A549 (cell line): ENCODE data around the gene SPAG17. TPM values are rescaled to one million over a fixed set of nuclear protein-coding genes. Genes with fewer than 3 reads are reported as not detected.

ENCODE experiments used
- ATAC-seq, 2 experiments: fragments of 200-7000 bp in 1 of 2; fragments of >200 bp in 1 of 2; cut with Nextera tagmentation in 1 of 2; cut with Tn5 transposase in 1 of 2; 3 replicates each; pipeline versions ENCODE4 v1.8.0 to v1.9.1; 2018 to 2020; ENCODE audit warnings: mild to moderate bottlenecking in 1 of 2, moderate library complexity in 1 of 2
- CTCF ChIA-PET: fragments of 300-600 bp; sonication (Branson Sonifier 250); formaldehyde crosslinking; extraction: SDS; loops from one replicate; lab custom pipeline; 2021; ENCODE audit warnings: antibody characterized with exemption, inconsistent platforms; lab: Yijun Ruan, JAX
- POLR2A ChIA-PET: fragments of 350-600 bp; formaldehyde crosslinking; extraction: SDS; loops from one replicate; lab custom pipeline; 2021; ENCODE audit warnings: antibody characterized with exemption, inconsistent platforms; lab: Yijun Ruan, JAX
- DNase-seq, 2 experiments: peaks; one replicate each; pipeline versions ENCODE4 v3.0.0 to v3.0.0-alpha.2; 2011 to 2016; ENCODE audit warnings: low read depth in 1 of 2, low spot score in 1 of 2
- FAIRE-seq: peaks from 2 replicates; lab custom pipeline; 2011; peaks lifted over from hg19 to GRCh38; lab: Jason Lieb, UNC
- H3K27ac ChIP-seq, 2 experiments: fragments of >200 bp; sonication (Bioruptor Twin); formaldehyde crosslinking; 3 replicates each; pipeline ENCODE4 v1.5.1; 2016 to 2017
- H3K4me1 ChIP-seq: fragments of >200 bp; sonication (Bioruptor Twin); formaldehyde crosslinking; 3 replicates; pipeline ENCODE4 v1.6.1; 2016
- H3K4me2 ChIP-seq: fragments of >200 bp; sonication (Bioruptor Twin); formaldehyde crosslinking; 3 replicates; pipeline ENCODE4 v1.6.1; 2016
- H3K4me3 ChIP-seq: fragments of >200 bp; sonication (Bioruptor Twin); formaldehyde crosslinking; 3 replicates; pipeline ENCODE4 v1.5.1; 2016
- H3K9me3 ChIP-seq: fragments of >200 bp; sonication (Bioruptor Twin); formaldehyde crosslinking; 3 replicates; pipeline ENCODE4 v1.6.1; 2016
- BCL3 ChIP-seq: fragments of >200 bp; sonication (Bioruptor Twin); formaldehyde crosslinking; IDR thresholded peaks from 3 replicates; pipeline ENCODE4 v1.6.1; 2016
- CEBPB ChIP-seq, 2 experiments: fragments of >200 bp in 1 of 2; sonication (Bioruptor Twin) in 1 of 2; formaldehyde crosslinking in 1 of 2; IDR thresholded peaks; 2 replicates each; pipeline ENCODE4 v1.6.1; 2012 to 2016
- JUNB ChIP-seq: fragments of >200 bp; sonication (Bioruptor Twin); formaldehyde crosslinking; IDR thresholded peaks from 2 replicates; pipeline ENCODE4 v1.6.1; 2016
- KDM1A ChIP-seq: fragments of 200-600 bp; sonication (generic); IDR thresholded peaks from 2 replicates; pipeline ENCODE4 v1.6.1; 2016; ENCODE audit warnings: low read depth, mild to moderate bottlenecking
- KDM5A ChIP-seq: fragments of 200-600 bp; sonication (generic); IDR thresholded peaks from 2 replicates; pipeline ENCODE4 v1.6.1; 2016; ENCODE audit warnings: antibody characterized with exemption, mild to moderate bottlenecking
- MAFK ChIP-seq: fragments of 450-650 bp; IDR thresholded peaks from 2 replicates; pipeline ENCODE4 v1.6.1; 2014; ENCODE audit not compliant: partially characterized antibody
- MYC ChIP-seq: IDR thresholded peaks from 2 replicates; pipeline ENCODE4 v1.6.1; 2012; ENCODE audit warnings: mild to moderate bottlenecking, inconsistent platforms, low read length, improper control_type of control experiment, borderline replicate concordance
- NFE2L2 ChIP-seq: fragments of 150-350 bp; conservative IDR thresholded peaks from 2 replicates; pipeline ENCODE4 v1.6.1; 2014; ENCODE audit warnings: low read length
- NPAS2 ChIP-seq: fragments of 250-450 bp; sonication (Bioruptor Pico); IDR thresholded peaks from 2 replicates; pipeline ENCODE4 v1.8.0; 2022; ENCODE audit warnings: mild to moderate bottlenecking, moderate library complexity, borderline replicate concordance
- NR3C1 ChIP-seq: fragments of >200 bp; sonication (Bioruptor Twin); formaldehyde crosslinking; IDR thresholded peaks from 3 replicates; pipeline ENCODE4 v1.6.1; 2017
- POLR2A ChIP-seq: IDR thresholded peaks from 2 replicates; pipeline ENCODE4 v1.6.1; 2012; ENCODE audit warnings: mild to moderate bottlenecking, low read length
- REST ChIP-seq: fragments of 200-600 bp; sonication (generic); IDR thresholded peaks from 2 replicates; pipeline ENCODE4 v1.6.1; 2016; ENCODE audit warnings: antibody characterized with exemption, mild to moderate bottlenecking, moderate library complexity
- RFX5 ChIP-seq: fragments of 450-650 bp; IDR thresholded peaks from 2 replicates; pipeline ENCODE4 v1.7.1; 2014; ENCODE audit warnings: antibody characterized with exemption, mild to moderate bottlenecking, moderate library complexity
- RNF2 ChIP-seq: fragments of 200-600 bp; sonication (generic); IDR thresholded peaks from 2 replicates; pipeline ENCODE4 v1.6.1; 2016; ENCODE audit warnings: low read depth, mild to moderate bottlenecking, antibody characterized with exemption, moderate library complexity, borderline replicate concordance
- SREBF2 ChIP-seq: fragments of 450-650 bp; IDR thresholded peaks from 2 replicates; pipeline ENCODE4 v1.6.1; 2014; ENCODE audit warnings: mild to moderate bottlenecking, moderate library complexity
- TP53 ChIP-seq: fragments of 250-450 bp; sonication (Bioruptor Pico); IDR thresholded peaks from 2 replicates; pipeline ENCODE4 v1.5.0; 2021; ENCODE audit warnings: mild to moderate bottlenecking, moderate library complexity
- ZFP36 ChIP-seq: fragments of 450-650 bp; IDR thresholded peaks from 2 replicates; pipeline ENCODE4 v1.6.1; 2014; ENCODE audit warnings: borderline replicate concordance; ENCODE audit not compliant: partially characterized antibody
- WGBS: methylation state at CpG from one replicate; pipeline ENCODE4 v1.1.6; 2017; ENCODE audit errors: missing lambda C conversion rate; 5-methylcytosine and 5-hydroxymethylcytosine counted together
- polyA plus RNA-seq, 4 experiments: library from polyadenylated mRNA; depleted of rRNA in 3 of 4; stranded (reverse); fragments of >200 nt; fragmentation: RNase III in 1 of 4; extraction: RNeasy Plus Mini Kit Qiagen cat#74134 plus additional on column Dnase treatment in 1 of 4; gene quantifications; 2 replicates in 3 of 4; 3 replicates in 1 of 4; pipeline ENCODE4 v1.2.3, GENCODE V29; 2011 to 2017
- TF ChIP-seq, protein P1 (sequence below): IDR thresholded peaks from 2 replicates; pipeline ENCODE4 v1.6.1; 2012; ENCODE audit warnings: low read depth, borderline replicate concordance

SPAG17 gene
- polyA plus RNA-seq, 2 of the 4 experiments (the other 2 are of a cell fraction) = 0.13 TPM; not detected in 1

DNA sequence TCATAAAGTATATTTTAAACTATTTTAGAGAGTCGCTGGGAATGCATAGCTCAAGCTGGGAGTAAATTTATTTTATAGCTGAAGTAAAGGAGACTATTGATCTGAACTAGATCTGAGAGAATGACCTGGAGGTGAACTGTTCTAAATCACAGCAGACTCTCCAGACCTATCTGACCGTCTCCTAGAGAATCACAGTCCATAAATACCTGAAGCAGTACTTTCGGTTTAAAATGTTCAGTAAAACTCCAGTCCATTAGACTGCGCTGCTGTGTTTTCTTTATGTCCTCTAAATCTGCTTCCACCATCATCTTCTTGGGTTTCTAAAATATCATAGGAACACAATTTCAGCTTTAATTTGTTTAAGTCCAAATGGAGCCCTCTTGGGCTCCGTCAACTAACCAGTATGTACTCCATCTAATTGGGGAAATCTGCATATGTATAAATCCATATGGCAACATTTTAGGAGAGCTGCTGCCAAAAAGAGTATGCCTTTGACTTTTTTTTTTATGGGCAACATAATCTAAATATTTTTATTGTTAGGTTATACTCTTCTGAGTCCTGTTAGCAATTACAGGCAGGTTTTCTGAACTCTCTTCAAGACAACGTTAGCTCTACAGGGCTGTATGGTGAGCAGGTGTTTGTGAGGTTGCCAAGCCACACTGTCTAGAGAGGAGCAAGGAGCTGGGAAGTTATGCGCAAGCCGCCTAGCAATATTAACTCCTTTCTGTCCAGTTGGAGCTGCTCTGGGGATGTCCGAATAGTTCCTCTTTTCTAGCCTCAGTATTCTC is 111.2 kb downstream of the SPAG17 start:
- POLR2A ChIA-PET = no interaction called here
- Histone ChIP-seq H3K4me3 (no peak overlapping the region), H3K4me2 (no peak overlapping the region), H3K9me3 (no peaks in the 10 kb centered on the region), H3K27ac (no peak overlapping the region), H3K4me1 (no peaks in the 10 kb centered on the region)
- FAIRE-seq = no peak
- CTCF ChIA-PET = no interaction called here
- ATAC-seq = no peak
- TF ChIP-seq NR3C1 (no peak), RFX5 (no peak), ZFP36 (no peak), POLR2A (no peak), TP53 (CRISPR knock-in tag) (no peak), KDM5A (no peak), NPAS2 (CRISPR knock-in tag) (no peak), REST (no peak), MYC (no peak), NFE2L2 (no peak)
- TF ChIP-seq, protein P1, sequence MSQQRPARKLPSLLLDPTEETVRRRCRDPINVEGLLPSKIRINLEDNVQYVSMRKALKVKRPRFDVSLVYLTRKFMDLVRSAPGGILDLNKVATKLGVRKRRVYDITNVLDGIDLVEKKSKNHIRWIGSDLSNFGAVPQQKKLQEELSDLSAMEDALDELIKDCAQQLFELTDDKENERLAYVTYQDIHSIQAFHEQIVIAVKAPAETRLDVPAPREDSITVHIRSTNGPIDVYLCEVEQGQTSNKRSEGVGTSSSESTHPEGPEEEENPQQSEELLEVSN = no peak
- DNase-seq = no peak
- WGBS = 58% methylated on average over 9 of the region's 9 CpGs

DNA sequence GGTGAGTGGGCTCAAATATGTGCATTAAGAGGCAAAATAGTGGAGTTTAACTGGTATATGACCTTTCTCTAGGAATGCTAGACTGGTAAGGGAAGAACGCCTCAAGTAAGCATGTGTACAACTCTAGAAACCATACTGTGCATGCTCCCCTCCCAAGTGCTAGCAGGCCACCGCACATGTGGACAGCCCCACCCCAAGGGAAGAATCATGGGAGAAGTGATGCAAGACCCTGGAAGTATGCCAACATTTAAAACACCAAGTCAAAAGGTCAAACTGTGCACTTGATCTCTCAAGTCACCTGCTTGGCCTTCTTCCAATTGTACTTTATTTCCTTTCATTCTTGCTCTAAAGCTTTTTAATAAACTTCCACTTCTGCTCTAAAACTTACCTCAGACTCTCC is 135.0 kb downstream of the SPAG17 start:
- ATAC-seq (no peak), DNase-seq (no peak), FAIRE-seq (no peak)
- ChIA-PET POLR2A (no interaction called here), CTCF (no interaction called here)
- Histone ChIP-seq H3K4me2 (no peak overlapping the region), H3K27ac (no peak overlapping the region), H3K4me1 (no peaks in the 10 kb centered on the region), H3K4me3 (no peak overlapping the region), H3K9me3 (no peaks in the 10 kb centered on the region)
- 70% methylated on average over 2 of the region's 2 CpGs for WGBS
- TF ChIP-seq CEBPB (IDR thresholded peaks at IDR 0.05) (no peak), KDM1A (no peak), JUNB (no peak), RNF2 (no peak), BCL3 (no peak), MAFK (no peak)

GRCh38 chr1:118047650-118048224 is 137.3 kb downstream of the SPAG17 start:
- no peaks in the 10 kb centered on the region for H3K4me1 ChIP-seq
- no peak overlapping the region for H3K4me2 ChIP-seq
- ChIA-PET CTCF (no interaction called here), POLR2A (no interaction called here)
- H3K27ac ChIP-seq = no peak overlapping the region
- no peak for FAIRE-seq
- TF ChIP-seq SREBF2 = no peak
- DNase-seq = no peak
- WGBS = no CpG with 5 or more reads among the region's 3 CpGs
- ATAC-seq = no peak
- no peaks in the 10 kb centered on the region for H3K9me3 ChIP-seq
- no peak overlapping the region for H3K4me3 ChIP-seq
